GM06990 (cell line): Measurements from ENCODE around the gene POC5.

Experiments
- DNase-seq: peaks from one replicate; pipeline ENCODE4 v3.0.0-alpha.2; 2011; ENCODE audit not compliant: insufficient read length; ENCODE audit errors: extremely low read depth
- H3K27me3 ChIP-seq: replicated peaks from 2 replicates; pipeline ENCODE4 v1.6.0; 2011; ENCODE audit warnings: low read length; ENCODE audit not compliant: control insufficient read depth, insufficient read depth
- H3K36me3 ChIP-seq: 2 replicates; pipeline ENCODE4 v1.5.1; 2011; ENCODE audit warnings: low read length; ENCODE audit not compliant: control insufficient read depth, insufficient read depth
- H3K4me3 ChIP-seq: replicated peaks from 2 replicates; pipeline ENCODE4 v1.5.1; 2011; ENCODE audit warnings: low read depth, mild to moderate bottlenecking, control low read depth, low read length
- CTCF ChIP-seq: IDR thresholded peaks from 2 replicates; pipeline ENCODE4 v1.5.1; 2011; ENCODE audit warnings: low read length, control low read depth, mild to moderate bottlenecking, inconsistent platforms; ENCODE audit not compliant: insufficient read depth, poor library complexity, severe bottlenecking

POC5 gene

GRCh38 chr5:75712091-75712490, 5.1 kb downstream of the POC5 start:
- DNase-seq, result no peak
- H3K36me3 ChIP-seq, result peaks cover 5% of the 10 kb centered on the region; the same call in 1 of the 2 replicates
- no peak overlapping the region for H3K4me3 ChIP-seq
- no peaks in the 10 kb centered on the region for H3K27me3 ChIP-seq
- TF ChIP-seq CTCF, result no peak

GRCh38 chr5:75711151-75711550, 6.1 kb downstream of the POC5 start:
- H3K36me3 ChIP-seq, result peaks cover 5% of the 10 kb centered on the region; the same call in 1 of the 2 replicates
- DNase-seq, result no peak
- TF ChIP-seq CTCF, result no peak
- no peaks in the 10 kb centered on the region for H3K27me3 ChIP-seq
- no peak overlapping the region for H3K4me3 ChIP-seq

GRCh38 chr5:75710637-75711036, 6.6 kb downstream of the POC5 start:
- Histone ChIP-seq H3K36me3 (peaks cover 5% of the 10 kb centered on the region; the same call in 1 of the 2 replicates), H3K4me3 (no peak overlapping the region), H3K27me3 (no peaks in the 10 kb centered on the region)
- TF ChIP-seq CTCF, result no peak
- DNase-seq, result no peak

DNA sequence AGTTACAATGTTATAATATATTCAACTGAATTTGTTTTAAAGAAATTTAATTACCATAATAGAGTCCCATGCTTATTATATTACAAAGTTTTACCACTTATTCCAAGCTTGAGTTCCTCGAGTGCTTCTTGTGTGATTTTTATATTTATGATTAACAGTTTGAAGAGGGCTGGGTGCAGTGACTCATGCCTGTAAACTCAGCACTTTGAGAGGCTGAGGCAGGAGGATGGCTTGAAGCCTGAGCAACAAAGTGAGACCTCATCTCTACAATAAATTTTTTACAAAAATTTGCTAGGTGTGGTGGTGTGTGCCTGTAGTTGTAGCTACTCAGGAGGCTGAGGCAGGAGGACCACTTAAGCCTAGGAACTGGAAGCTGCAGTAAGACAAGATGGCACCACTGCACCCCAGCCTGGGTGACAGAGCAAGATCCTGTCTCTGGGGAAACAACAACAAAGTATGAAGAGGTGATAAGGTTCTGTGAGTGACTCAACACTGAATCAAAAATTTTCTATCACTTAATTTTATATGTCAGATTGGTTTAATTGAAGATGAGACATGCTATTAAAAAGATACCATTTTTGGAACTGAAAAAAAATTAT, 9.2 kb downstream of the POC5 start:
- no peak overlapping the region for H3K4me3 ChIP-seq
- H3K27me3 ChIP-seq, result no peaks in the 10 kb centered on the region
- no peak for TF ChIP-seq CTCF
- peaks cover 3% of the 10 kb centered on the region; the same call in 1 of the 2 replicates for H3K36me3 ChIP-seq
- no peak for DNase-seq

GRCh38 chr5:75706775-75707174, 10.5 kb downstream of the POC5 start:
- H3K36me3 ChIP-seq, result peaks cover 7% of the 10 kb centered on the region; the same call in 1 of the 2 replicates
- DNase-seq, result no peak

More at GRCh38 chr5:75706775-75707174, 10.5 kb downstream of the POC5 start:
- TF ChIP-seq CTCF, result no peak
- no peaks in the 10 kb centered on the region for H3K27me3 ChIP-seq
- no peak overlapping the region for H3K4me3 ChIP-seq
